HEK293 (cell line): ENCODE results near the gene CRTC1.

Experiments
- BCL11B ChIP-seq: fragments of 450-650 bp; formaldehyde crosslinking; IDR thresholded peaks from 2 replicates; pipeline ENCODE4 v1.5.1; 2016; ENCODE audit warnings: low read depth, missing biosample characterization, missing genetic modification characterization
- CTCF ChIP-seq: fragments of 450-650 bp; formaldehyde crosslinking; IDR thresholded peaks from 2 replicates; pipeline ENCODE4 v1.5.1; 2016; ENCODE audit warnings: missing biosample characterization, missing genetic modification characterization
- ELK4 ChIP-seq: IDR thresholded peaks from 2 replicates; pipeline ENCODE4 v1.6.1; 2011; ENCODE audit warnings: mild to moderate bottlenecking, low read depth, low read length, borderline replicate concordance
- PATZ1 ChIP-seq: fragments of 450-650 bp; formaldehyde crosslinking; IDR thresholded peaks from 2 replicates; pipeline ENCODE4 v1.5.1; 2016; ENCODE audit warnings: missing biosample characterization, missing genetic modification characterization
- PBX3 ChIP-seq: sonication (generic); formaldehyde crosslinking; IDR thresholded peaks from 2 replicates; pipeline ENCODE4 v1.8.1; 2022; ENCODE audit warnings: mild to moderate bottlenecking, moderate library complexity, missing genetic modification reagents
- REST ChIP-seq: fragments of 450-650 bp; formaldehyde crosslinking; IDR thresholded peaks from 2 replicates; pipeline ENCODE4 v1.5.1; 2016; ENCODE audit warnings: missing biosample characterization, missing genetic modification characterization
- ZBTB21 ChIP-seq: fragments of 450-650 bp; formaldehyde crosslinking; IDR thresholded peaks from 2 replicates; pipeline ENCODE4 v1.5.1; 2017; ENCODE audit warnings: missing biosample characterization, missing genetic modification characterization
- ZNF114 ChIP-seq: fragments of 450-650 bp; formaldehyde crosslinking; IDR thresholded peaks from 2 replicates; pipeline ENCODE4 v1.5.0; 2017; ENCODE audit warnings: missing biosample characterization, missing genetic modification characterization
- ZNF24 ChIP-seq: fragments of 450-650 bp; formaldehyde crosslinking; IDR thresholded peaks from 2 replicates; pipeline ENCODE4 v1.5.1; 2016; ENCODE audit warnings: missing biosample characterization, missing genetic modification characterization
- ZNF350 ChIP-seq: fragments of 450-650 bp; formaldehyde crosslinking; IDR thresholded peaks from 2 replicates; pipeline ENCODE4 v1.5.0; 2017; ENCODE audit warnings: missing biosample characterization, mild to moderate bottlenecking, missing genetic modification characterization
- ZNF423 ChIP-seq: fragments of 450-650 bp; formaldehyde crosslinking; IDR thresholded peaks from 2 replicates; pipeline ENCODE4 v1.5.1; 2016; ENCODE audit warnings: missing biosample characterization, missing genetic modification characterization
- ZSCAN18 ChIP-seq: fragments of 450-650 bp; formaldehyde crosslinking; IDR thresholded peaks from 2 replicates; pipeline ENCODE4 v1.5.1; 2016; ENCODE audit warnings: missing biosample characterization, missing genetic modification characterization

- TF ChIP-seq ZSCAN18 (tag by site-specific recombination) (no peak), CTCF (tag by site-specific recombination) (no peak), PATZ1 (tag by site-specific recombination) (no peak), REST (tag by site-specific recombination) (no peak), ZBTB21 (no peak), ELK4 (no peak), PBX3 (CRISPR knock-in tag) (no peak), ZNF350 (tag by site-specific recombination) (no peak), ZNF423 (tag by site-specific recombination) (no peak), BCL11B (tag by site-specific recombination) (no peak), ZNF114 (tag by site-specific recombination) (no peak), ZNF24 (tag by site-specific recombination) (no peak)
These were observed 84.7 kb downstream of the CRTC1 start for GRCh38 chr19:18768046-18768771.
